ENCODE measurements around the gene ZNF660.
"Not testable (repeated sequence)": the region's sequence is repeated elsewhere in the genome, so short reads cannot be mapped to it uniquely, and the experiment has no call there.

The ZNF660 gene

DNA sequence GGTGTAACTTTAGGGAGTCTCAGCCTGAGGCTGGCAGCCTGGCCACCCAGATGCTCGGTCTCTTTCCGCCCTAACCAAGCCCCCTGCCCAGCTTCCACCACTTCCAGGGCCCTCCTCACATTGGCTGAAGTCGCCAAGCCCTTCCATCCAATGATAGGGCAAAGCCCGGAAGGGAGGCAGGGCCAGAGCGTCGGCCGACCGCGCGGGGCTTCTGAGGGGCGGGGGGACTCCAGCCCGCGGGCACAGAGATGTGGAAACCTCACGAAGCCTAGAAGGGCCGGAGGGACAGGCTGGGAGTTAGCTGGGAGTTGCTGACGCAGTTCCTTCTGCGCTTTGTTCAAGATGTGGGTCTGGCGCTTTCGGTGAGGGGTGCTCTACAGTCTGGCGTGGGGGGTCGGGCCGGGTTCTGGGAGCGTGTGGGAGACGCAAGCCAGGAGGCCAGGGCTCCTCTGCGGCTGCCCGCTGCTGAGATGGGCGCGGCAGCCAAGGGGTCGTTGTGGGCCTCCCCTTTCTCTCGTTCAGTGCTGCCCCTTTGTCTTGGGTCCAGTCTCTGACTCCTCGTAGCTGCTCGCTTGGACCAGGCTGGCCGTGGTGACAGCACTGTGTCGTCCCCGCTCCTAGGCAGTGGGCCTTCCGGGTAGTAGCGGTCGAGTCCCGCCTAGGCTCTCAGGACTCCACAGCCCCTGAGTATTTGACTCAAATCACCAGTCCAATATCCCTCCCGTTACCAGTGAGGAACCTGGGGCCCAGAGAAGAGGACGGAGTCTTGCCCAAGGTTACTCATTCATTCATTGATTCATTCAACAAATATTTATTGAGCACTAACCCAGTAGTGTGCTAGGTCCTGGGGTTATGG lies at the start of gene ZNF660:
Gene ZNF660 (plus strand): TSS at position 319 of the 856 bp plus-strand sequence. CDS start 9,230 bp downstream, outside the sequence.
- DNase-seq (ENCODE audit: insufficient read length, low spot score) (peak; percentile 58), FAIRE-seq (no peak)

GRCh38 chr3:44535364-44535763 lies 49.4 kb upstream of the ZNF660 start:
- FAIRE-seq (no peak), DNase-seq (ENCODE audit: insufficient read length, low spot score) (no peak)

- DNase-seq (ENCODE audit: insufficient read length, low spot score); FAIRE-seq: not testable (repeated sequence)
Observed at GRCh38 chr3:44544811-44545210, 40.0 kb upstream of the ZNF660 start.

DNA sequence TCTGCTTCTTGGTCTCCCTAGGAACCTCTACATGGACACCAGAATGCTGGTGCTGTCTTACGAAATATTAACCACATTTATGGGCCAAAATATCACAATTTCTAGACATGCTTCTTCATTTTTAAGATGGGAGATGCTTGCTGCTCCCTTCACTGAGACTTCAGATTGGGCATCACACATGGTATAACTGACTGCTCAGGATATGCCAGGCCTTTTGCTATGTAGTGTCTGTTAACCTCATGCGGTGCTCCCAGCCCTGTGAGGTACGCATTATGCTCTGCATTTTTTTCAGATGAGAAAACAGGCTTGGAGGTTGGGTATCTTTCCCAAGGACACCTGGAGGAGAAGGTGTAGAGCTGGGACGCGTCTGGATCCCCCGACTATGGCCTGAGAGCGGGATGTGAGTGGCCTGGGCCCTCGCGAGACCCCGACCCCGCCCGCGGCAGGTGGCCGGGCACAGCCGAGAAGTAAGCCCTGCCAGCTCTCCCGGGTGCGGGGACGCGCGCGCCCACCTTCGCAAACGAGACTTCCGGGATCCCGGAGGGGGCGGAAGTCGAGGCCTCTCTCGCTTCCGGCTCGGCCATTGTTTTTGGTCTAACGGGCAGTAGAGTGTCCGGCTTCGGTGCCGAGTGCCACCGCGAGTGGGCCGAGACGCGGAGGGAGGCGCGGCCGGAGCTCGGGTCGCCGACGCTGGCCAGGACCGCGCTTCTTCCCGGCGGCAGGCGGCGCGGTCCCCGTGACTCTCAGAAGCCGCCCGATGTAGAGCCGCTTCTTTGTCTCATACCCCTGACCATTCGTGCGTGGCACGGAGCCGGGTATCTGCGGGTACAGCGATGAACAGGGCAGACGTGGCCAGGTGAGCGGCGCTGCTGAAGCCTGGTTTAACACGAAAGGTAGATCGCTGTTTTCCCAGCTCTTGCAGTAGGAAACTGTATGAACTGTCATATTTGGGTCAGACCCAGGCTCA lies 29.9 kb upstream of the ZNF660 start, which contains the start of gene ZKSCAN7:
Gene ZKSCAN7 (plus strand): TSS at position 568 of the 967 bp plus-strand sequence. CDS start 1,855 bp downstream, outside the sequence.
- FAIRE-seq (no peak), DNase-seq (ENCODE audit: insufficient read length, low spot score) (peak; percentile 66)

DNA sequence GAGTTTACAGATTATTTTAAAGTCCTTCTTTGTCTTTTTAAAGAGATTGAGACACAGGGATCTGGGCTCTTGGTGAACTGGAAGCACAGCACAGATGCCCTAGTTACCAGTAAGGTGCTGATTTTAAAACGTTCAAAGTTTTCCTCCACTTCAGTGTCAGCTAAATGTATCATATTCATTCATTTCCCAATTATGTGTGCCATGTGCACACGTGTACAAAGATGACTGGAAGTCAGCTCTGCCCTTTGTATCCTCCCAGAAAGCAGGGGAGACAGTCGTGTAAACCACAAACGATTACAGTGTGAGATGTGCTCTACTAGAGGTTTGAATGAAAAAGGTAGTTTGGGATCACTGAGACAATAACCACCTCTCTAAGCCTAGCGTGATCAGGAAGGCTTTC lies 29.0 kb upstream of the ZNF660 start:
- no peak for FAIRE-seq
- DNase-seq (ENCODE audit: insufficient read length, low spot score) = no peak

DNA sequence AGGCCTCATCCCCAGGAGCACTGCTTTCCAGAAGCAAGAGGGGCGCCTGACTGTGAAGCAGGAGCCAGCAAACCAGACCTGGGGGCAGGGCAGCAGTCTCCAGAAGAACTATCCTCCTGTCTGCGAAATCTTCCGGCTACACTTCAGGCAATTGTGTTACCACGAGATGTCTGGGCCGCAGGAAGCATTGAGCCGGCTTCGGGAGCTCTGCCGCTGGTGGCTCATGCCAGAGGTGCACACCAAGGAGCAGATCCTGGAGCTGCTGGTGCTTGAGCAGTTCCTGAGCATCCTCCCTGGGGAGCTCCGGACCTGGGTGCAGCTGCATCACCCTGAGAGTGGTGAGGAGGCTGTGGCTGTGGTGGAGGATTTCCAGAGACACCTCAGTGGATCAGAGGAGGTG lies 27.7 kb upstream of the ZNF660 start:
- no peak for DNase-seq (ENCODE audit: insufficient read length, low spot score)
- FAIRE-seq = no peak

GRCh38 chr3:44561076-44561475 lies 23.7 kb upstream of the ZNF660 start:
- FAIRE-seq (no peak), DNase-seq (ENCODE audit: insufficient read length, low spot score) (no peak)

GRCh38 chr3:44562147-44562546 lies 22.6 kb upstream of the ZNF660 start:
- no peak for FAIRE-seq
- no peak for DNase-seq (ENCODE audit: insufficient read length, low spot score)

DNA sequence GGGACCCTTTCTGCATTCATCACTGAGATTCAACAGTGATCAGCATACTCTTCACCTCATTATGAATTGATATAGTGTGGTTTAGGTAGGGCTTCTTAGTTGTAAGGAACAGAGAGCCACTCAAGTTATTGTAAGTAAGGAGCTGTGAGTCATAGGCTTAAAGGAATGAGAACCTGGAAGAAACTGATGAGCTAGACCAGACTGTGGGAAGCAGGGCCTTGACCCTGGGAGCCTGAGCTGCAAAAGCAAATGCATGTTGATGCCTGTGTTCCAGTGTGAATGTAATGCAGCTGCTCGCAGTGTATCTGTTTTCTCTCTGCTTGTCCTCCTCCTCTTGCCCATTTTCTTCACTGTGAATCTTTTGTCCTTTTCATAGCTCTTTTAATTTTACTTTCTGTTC lies 16.2 kb upstream of the ZNF660 start:
- DNase-seq (ENCODE audit: insufficient read length, low spot score) (no peak), FAIRE-seq (no peak)

DNA sequence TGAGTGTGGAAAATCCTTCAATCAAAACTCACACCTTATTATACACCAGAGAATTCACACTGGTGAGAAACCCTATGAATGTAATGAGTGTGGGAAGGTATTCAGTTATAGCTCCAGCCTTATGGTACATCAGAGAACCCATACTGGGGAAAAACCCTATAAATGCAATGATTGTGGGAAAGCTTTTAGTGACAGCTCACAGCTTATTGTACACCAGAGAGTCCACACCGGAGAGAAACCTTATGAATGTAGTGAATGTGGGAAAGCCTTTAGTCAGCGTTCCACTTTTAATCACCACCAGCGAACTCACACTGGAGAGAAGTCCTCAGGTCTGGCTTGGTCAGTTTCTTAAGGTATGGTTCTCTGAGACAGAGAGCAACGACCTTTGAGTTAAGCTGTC lies 13.7 kb upstream of the ZNF660 start:
- no peak for FAIRE-seq
- DNase-seq (ENCODE audit: insufficient read length, low spot score) = no peak

GRCh38 chr3:44576613-44577012 lies 8.2 kb upstream of the ZNF660 start:
- no peak for FAIRE-seq
- DNase-seq (ENCODE audit: insufficient read length, low spot score) = no peak

DNA sequence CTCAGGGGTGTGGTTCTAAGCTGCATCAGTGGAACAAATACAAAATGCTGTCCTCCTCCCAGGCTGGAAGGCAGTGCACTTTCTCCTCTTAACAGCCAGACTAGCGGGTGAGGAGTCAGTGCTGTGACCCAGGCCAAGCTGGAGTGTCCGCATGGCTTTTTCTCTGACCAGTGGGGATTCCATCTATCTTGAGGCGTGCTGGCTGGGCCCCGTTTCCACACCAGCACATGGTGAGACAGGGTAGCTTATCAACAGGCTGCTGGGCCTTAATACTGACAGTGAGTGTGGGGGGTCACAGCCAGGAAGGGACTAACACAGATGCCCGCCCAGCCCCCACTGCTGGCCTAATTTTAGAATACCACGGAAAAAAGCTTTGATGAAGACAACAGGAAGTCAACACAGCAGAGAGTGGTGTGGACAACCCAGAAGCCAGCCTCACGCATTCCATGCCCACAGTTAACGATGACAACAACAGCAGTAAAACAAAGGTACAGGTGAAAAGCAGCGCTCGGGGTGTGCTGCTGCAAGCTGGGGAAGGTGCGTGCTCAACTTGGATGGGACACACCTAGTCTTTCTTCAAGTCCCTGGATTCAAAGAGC lies 7.3 kb upstream of the ZNF660 start:
- not testable (repeated sequence) for FAIRE-seq; DNase-seq (ENCODE audit: insufficient read length, low spot score)

- DNase-seq (ENCODE audit: insufficient read length, low spot score); FAIRE-seq: not testable (repeated sequence)
Observed at GRCh38 chr3:44578316-44578715, 6.4 kb upstream of the ZNF660 start.

DNA sequence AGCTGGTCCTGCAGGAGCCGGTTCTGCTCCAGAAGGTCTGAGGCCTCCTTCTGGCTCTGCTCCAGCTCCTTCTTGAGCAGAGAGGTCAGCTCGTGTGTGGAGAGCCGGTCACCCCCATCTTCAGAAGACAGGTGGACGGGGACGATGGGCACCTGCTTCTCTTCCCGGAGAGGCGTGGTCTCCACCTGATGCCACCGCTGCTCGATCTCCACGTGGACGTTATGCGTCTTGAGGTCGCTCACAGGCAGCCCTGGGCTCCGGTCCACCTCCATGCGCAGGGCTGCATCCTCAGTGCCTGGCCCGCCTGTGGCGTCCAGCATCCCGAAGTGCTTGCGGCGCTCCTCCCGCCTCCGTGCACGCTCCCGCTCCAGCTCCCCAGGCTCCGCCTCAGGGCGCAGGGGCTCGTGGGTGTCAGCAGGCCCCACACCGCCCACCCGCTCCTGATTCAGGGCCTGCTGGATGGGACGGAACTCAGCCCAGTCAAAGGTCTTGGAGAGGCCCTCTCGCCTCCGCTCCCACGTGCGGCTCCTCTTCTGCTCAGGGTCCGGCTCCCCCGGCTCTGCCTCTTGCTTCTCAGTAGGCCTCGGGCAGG lies 5.7 kb upstream of the ZNF660 start:
- DNase-seq (ENCODE audit: insufficient read length, low spot score); FAIRE-seq: not testable (repeated sequence)

- DNase-seq (ENCODE audit: insufficient read length, low spot score); FAIRE-seq: not testable (repeated sequence)
Observed at GRCh38 chr3:44579749-44580148, 5.0 kb upstream of the ZNF660 start.

GRCh38 chr3:44580971-44581370 lies 3.8 kb upstream of the ZNF660 start:
- not testable (repeated sequence) for DNase-seq (ENCODE audit: insufficient read length, low spot score); FAIRE-seq

GRCh38 chr3:44596621-44597020 lies 11.9 kb downstream of the ZNF660 start:
- DNase-seq (ENCODE audit: insufficient read length, low spot score) (no peak), FAIRE-seq (no peak)

GRCh38 chr3:44601749-44602148 lies 17.0 kb downstream of the ZNF660 start:
- DNase-seq (ENCODE audit: insufficient read length, low spot score) (no peak), FAIRE-seq (no peak)

DNA sequence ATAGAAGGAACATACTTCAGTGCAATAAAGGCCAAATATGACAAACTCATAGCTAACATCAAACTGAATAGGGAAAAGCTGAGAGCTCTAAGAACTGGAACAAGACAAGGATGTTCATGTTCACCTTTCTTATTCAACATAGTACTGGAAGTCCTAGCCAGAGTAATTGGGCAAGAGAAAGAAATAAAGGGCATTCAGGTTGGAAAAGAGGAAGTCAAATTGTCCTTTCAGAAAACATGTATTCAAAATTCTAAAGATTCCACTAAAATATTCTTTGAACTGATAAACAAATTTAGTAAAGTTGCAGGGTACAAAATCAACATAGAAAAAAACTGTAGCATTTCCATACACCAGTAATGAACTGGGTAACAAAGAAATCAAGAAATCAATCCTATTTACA lies 27.9 kb downstream of the ZNF660 start:
- FAIRE-seq = no peak

DNA sequence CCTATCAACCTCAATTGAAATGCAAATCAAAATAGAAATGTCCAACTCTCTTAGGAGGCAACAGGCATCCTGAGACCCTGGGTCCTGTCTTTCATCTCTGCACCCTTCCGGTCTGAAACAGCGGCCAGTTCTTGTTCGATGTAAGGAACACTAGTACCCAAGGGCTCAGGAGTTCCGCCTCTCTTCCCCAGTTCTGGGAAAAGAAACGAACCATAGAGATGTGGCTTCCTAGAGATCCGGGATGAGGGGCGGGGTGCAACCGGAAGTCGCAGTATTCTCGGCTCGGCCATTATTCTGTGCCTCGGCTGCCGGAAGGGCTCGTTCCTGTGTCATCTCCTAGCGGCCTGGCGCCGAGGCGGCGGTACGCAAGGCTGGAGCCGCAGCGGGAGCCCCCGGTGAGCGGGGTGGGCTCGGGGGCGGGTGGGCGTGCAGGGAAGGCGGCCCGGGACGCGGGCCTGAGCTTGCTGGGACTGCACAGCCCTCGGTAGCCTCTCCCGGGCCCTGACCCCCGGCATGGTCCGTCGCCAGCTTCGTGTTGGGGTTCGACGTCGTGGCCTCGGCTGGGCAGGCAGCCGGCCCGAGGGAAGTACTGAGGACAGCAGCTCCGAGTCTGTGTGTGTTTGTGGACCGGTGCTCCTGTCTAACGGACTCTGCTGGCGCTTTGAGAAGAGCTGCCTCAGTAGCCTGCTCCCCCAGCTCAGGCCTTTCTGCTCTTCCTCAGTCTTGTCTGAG lies 40.2 kb downstream of the ZNF660 start, which contains the start of gene ZNF197:
Gene ZNF197 (plus strand): TSS at position 288 of the 732 bp plus-strand sequence. CDS start 4,119 bp downstream, outside the sequence.
- FAIRE-seq (peak; percentile 88), DNase-seq (ENCODE audit: insufficient read length, low spot score) (peak; percentile 81)

More for the DNA sequence above, 27.9 kb downstream of the ZNF660 start:
- no peak for DNase-seq (ENCODE audit: insufficient read length, low spot score)

All from HTR-8/SVneo (cell line).